ENCODE data around the gene NAPA.
A peak's percentile ranks its signal among the peaks of the same experiment; 100 is the strongest.

The NAPA gene

GRCh38 chr19:47481460-47482052 is 33.3 kb downstream of the NAPA start:
- DNase-seq (ENCODE audit: low spot score), result no peak
- TF ChIP-seq CTCF (IDR thresholded peaks at IDR 0.05; ENCODE audit: extremely low read depth, missing control alignments), result no peak

GRCh38 chr19:47480658-47481057 is 34.2 kb downstream of the NAPA start:
- no peak for TF ChIP-seq CTCF (IDR thresholded peaks at IDR 0.05; ENCODE audit: extremely low read depth, missing control alignments)
- no peak for DNase-seq (ENCODE audit: low spot score)

GRCh38 chr19:47479701-47480503 is 35.0 kb downstream of the NAPA start:
- no peak for TF ChIP-seq CTCF (IDR thresholded peaks at IDR 0.05; ENCODE audit: extremely low read depth, missing control alignments)
- no peak for DNase-seq (ENCODE audit: low spot score)

GRCh38 chr19:47476438-47476972 is 38.4 kb downstream of the NAPA start:
- TF ChIP-seq CTCF (IDR thresholded peaks at IDR 0.05; ENCODE audit: extremely low read depth, missing control alignments), result no peak
- DNase-seq (ENCODE audit: low spot score), result no peak

- TF ChIP-seq CTCF (IDR thresholded peaks at IDR 0.05; ENCODE audit: extremely low read depth, missing control alignments), result no peak
- DNase-seq (ENCODE audit: low spot score), result no peak
Measured at GRCh38 chr19:47475465-47475864, 39.4 kb downstream of the NAPA start.

- TF ChIP-seq CTCF (IDR thresholded peaks at IDR 0.05; ENCODE audit: extremely low read depth, missing control alignments), result no peak
- no peak for DNase-seq (ENCODE audit: low spot score)
Measured at GRCh38 chr19:47473336-47473735, 41.5 kb downstream of the NAPA start.

- no peak for TF ChIP-seq CTCF (IDR thresholded peaks at IDR 0.05; ENCODE audit: extremely low read depth, missing control alignments)
- DNase-seq (ENCODE audit: low spot score), result peak; percentile 78
Measured at GRCh38 chr19:47471733-47472457, 43.0 kb downstream of the NAPA start, which contains the start of gene SLC8A2. SLC8A2 (minus strand) TSS chr19:47471893; CDS start chr19:47466403, 5,490 bp downstream.

Data from GM20000 (cell line).